Muscle layer of duodenum (tissue), 2 donors: Measurements from ENCODE around the gene CEP63.

Source experiments
- H3K27ac ChIP-seq: one replicate; pipeline ENCODE4 v1.7.0; 2013; ENCODE audit warnings: mild to moderate bottlenecking, low read length
- H3K27me3 ChIP-seq: one replicate; pipeline ENCODE4 v1.7.0; 2013; ENCODE audit warnings: low read depth, mild to moderate bottlenecking, control low read depth, low read length
- H3K36me3 ChIP-seq, 2 donors: one replicate each; pipeline ENCODE4 v1.7.0; 2013; ENCODE audit warnings: low read length in 2 of 2, control low read depth in 1 of 2, mild to moderate bottlenecking in 1 of 2; ENCODE audit not compliant: insufficient read depth in 2 of 2, control insufficient read depth in 1 of 2
- H3K4me1 ChIP-seq, 2 donors: one replicate each; pipeline ENCODE4 v1.7.0; 2013; ENCODE audit warnings: low read length in 2 of 2, mild to moderate bottlenecking in 2 of 2, control low read depth in 1 of 2, moderate library complexity in 1 of 2; ENCODE audit not compliant: insufficient read depth in 2 of 2, control insufficient read depth in 1 of 2
- H3K4me3 ChIP-seq, 2 donors: one replicate each; pipeline ENCODE4 v1.7.0; 2013; ENCODE audit warnings: low read length in 2 of 2, low read depth in 1 of 2, mild to moderate bottlenecking in 1 of 2
- H3K9me3 ChIP-seq, 2 donors: one replicate each; pipeline ENCODE4 v1.7.0; 2013; ENCODE audit warnings: low read length in 2 of 2, control low read depth in 1 of 2, mild to moderate bottlenecking in 1 of 2; ENCODE audit not compliant: control insufficient read depth in 1 of 2
- donor health status: healthy.

The CEP63 gene

GRCh38 chr3:134485718-134486576, at the start of gene CEP63, which contains the start of gene ANAPC13:
Gene CEP63 (plus strand): TSS chr3:134486057. CDS start chr3:134495321, 9,264 bp downstream.
Gene ANAPC13 (minus strand): TSS chr3:134485985. CDS start chr3:134482904, 3,081 bp downstream.
- peaks cover 14 to 23% of the 10 kb centered on the region in 2 donors for H3K36me3 ChIP-seq
- H3K27ac ChIP-seq: peak within 1 kb of the TSS; percentile 98
- no peaks in the 10 kb centered on the region for H3K27me3 ChIP-seq
- H3K4me1 ChIP-seq: peaks cover 15 to 32% of the 10 kb centered on the region in 2 donors
- H3K9me3 ChIP-seq: no peaks in the 10 kb centered on the region
- H3K4me3 ChIP-seq: peak within 1 kb of the TSS; percentile 82 to 87

- Histone ChIP-seq H3K4me3 (no peak overlapping the region), H3K4me1 (no peaks in the 10 kb centered on the region), H3K27ac (no peak overlapping the region), H3K36me3 (no peaks in the 10 kb centered on the region), H3K9me3 (no peaks in the 10 kb centered on the region), H3K27me3 (no peaks in the 10 kb centered on the region)
Measured at GRCh38 chr3:134437211-134437752, 48.6 kb upstream of the CEP63 start.

DNA sequence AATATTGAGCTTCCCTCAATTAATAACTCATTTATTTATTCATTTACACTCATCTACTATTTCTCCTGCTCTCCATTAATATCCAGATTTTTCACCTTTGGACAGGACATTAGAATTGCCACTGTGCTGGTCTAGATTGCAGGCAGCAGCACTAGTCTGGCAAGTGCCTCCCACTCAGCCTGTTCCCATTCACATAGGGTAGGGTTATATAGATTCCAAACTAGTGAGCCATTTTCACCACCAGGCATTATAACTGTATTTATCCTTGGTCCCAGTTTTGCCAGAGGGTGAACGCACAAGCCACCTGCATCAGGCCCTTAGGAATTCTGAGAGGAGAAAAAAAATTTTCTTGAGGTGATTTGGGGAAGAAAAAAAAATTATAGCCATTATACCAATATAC, 44.5 kb upstream of the CEP63 start:
- H3K4me3 ChIP-seq: no peak overlapping the region
- H3K36me3 ChIP-seq: no peaks in the 10 kb centered on the region
- no peaks in the 10 kb centered on the region for H3K9me3 ChIP-seq
- no peaks in the 10 kb centered on the region for H3K27me3 ChIP-seq
- H3K27ac ChIP-seq: no peak overlapping the region
- peaks cover 0 to 3% of the 10 kb centered on the region in 2 donors for H3K4me1 ChIP-seq

GRCh38 chr3:134441821-134442220, 44.0 kb upstream of the CEP63 start:
- Histone ChIP-seq H3K27me3 (no peaks in the 10 kb centered on the region), H3K27ac (no peak overlapping the region), H3K4me1 (peaks cover 0 to 3% of the 10 kb centered on the region in 2 donors), H3K36me3 (no peaks in the 10 kb centered on the region), H3K4me3 (no peak overlapping the region), H3K9me3 (no peaks in the 10 kb centered on the region)

DNA sequence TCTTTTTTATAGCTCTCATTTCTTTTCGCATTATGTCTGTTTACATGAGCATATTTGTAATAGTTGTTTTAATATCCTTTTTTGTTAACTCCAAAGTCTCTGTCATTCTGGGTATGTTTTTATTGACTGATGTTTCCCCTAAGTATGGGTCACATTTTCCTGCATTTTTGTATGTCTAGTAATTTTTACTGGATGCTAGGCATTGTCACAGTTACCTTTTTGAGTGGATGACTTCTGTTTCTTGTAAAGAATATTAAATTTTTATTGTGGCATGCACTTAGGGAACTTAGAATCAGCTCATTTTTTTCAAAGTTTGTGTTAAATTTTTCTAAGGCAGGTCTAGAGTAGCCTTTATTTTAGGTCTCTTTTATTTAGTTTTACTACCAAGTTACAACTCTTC, 40.8 kb upstream of the CEP63 start:
- Histone ChIP-seq H3K27ac (no peak overlapping the region), H3K4me3 (no peak overlapping the region), H3K27me3 (no peaks in the 10 kb centered on the region), H3K4me1 (peaks cover 3 to 4% of the 10 kb centered on the region in 2 donors), H3K9me3 (no peaks in the 10 kb centered on the region), H3K36me3 (no peaks in the 10 kb centered on the region)

GRCh38 chr3:134445636-134446035, 40.2 kb upstream of the CEP63 start:
- Histone ChIP-seq H3K9me3 (no peaks in the 10 kb centered on the region), H3K4me3 (no peak overlapping the region), H3K36me3 (no peaks in the 10 kb centered on the region), H3K4me1 (peaks cover 3 to 4% of the 10 kb centered on the region in 2 donors), H3K27me3 (no peaks in the 10 kb centered on the region), H3K27ac (no peak overlapping the region)

DNA sequence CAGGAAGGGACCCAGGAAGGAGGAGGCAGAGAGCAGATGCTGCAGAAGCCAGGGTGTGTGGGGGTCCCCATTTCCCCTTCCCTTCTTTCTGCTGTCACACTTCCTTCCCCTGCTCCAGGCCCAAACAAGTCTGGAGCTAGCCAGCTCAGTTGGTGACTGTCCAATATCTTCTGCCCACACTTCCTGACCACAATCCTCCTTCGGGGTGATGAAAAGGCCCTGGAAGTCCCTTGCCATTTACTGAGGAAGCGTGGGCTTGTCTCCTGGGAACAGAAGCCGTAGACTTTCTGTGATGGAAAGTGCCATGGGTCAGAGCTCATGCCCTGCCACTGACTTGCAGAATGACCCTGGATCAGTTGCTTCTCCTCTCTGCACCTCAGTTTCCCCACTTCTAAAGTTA, 39.1 kb upstream of the CEP63 start:
- H3K4me3 ChIP-seq: no peak overlapping the region
- no peaks in the 10 kb centered on the region for H3K9me3 ChIP-seq
- H3K36me3 ChIP-seq: no peaks in the 10 kb centered on the region
- no peaks in the 10 kb centered on the region for H3K27me3 ChIP-seq
- H3K27ac ChIP-seq: no peak overlapping the region
- peaks cover 3 to 4% of the 10 kb centered on the region in 2 donors for H3K4me1 ChIP-seq

- no peaks in the 10 kb centered on the region for H3K27me3 ChIP-seq
- H3K27ac ChIP-seq: no peak overlapping the region
- no peaks in the 10 kb centered on the region for H3K36me3 ChIP-seq
- no peak overlapping the region for H3K4me3 ChIP-seq
- no peaks in the 10 kb centered on the region for H3K9me3 ChIP-seq
- H3K4me1 ChIP-seq: peaks cover 3 to 4% of the 10 kb centered on the region in 2 donors
Measured at GRCh38 chr3:134447351-134447750, 38.5 kb upstream of the CEP63 start.

GRCh38 chr3:134448664-134449063, 37.2 kb upstream of the CEP63 start:
- H3K9me3 ChIP-seq: no peaks in the 10 kb centered on the region
- H3K36me3 ChIP-seq: no peaks in the 10 kb centered on the region
- no peaks in the 10 kb centered on the region for H3K27me3 ChIP-seq
- no peak overlapping the region for H3K4me3 ChIP-seq
- H3K27ac ChIP-seq: no peak overlapping the region
- peaks cover 3 to 4% of the 10 kb centered on the region in 2 donors for H3K4me1 ChIP-seq

- no peaks in the 10 kb centered on the region for H3K27me3 ChIP-seq
- H3K4me1 ChIP-seq: peaks cover 3 to 4% of the 10 kb centered on the region in 2 donors
- no peak overlapping the region for H3K4me3 ChIP-seq
- H3K36me3 ChIP-seq: no peaks in the 10 kb centered on the region
- H3K27ac ChIP-seq: no peak overlapping the region
- H3K9me3 ChIP-seq: no peaks in the 10 kb centered on the region
Measured at GRCh38 chr3:134449277-134449676, 36.6 kb upstream of the CEP63 start.

DNA sequence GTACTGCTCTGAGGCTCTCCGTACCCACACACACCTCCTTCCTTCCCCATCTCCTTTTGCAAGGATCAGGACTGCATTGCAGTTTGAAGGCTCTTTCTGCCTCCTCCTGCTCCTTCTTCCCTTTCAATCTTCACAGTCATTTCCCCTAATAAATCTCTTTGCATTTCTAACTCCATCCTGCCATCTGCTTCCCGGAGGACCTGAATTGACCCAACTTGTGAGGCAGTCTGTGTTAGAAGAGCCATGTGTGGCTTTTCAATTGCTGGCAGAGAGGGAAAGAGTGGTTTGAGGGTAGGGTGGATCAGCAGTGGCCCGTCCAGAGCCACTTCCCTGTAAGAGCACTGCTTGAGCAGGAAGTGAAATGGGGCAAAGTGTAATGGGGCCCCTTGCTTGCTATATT, 35.9 kb upstream of the CEP63 start:
- Histone ChIP-seq H3K4me3 (no peak overlapping the region), H3K4me1 (peaks cover 3 to 4% of the 10 kb centered on the region in 2 donors), H3K27ac (no peak overlapping the region), H3K36me3 (no peaks in the 10 kb centered on the region), H3K9me3 (no peaks in the 10 kb centered on the region), H3K27me3 (no peaks in the 10 kb centered on the region)
